GM19099 (cell line): ENCODE measurements around the gene SPATA46.

Experiments
- POLR2A ChIP-seq: IDR thresholded peaks from 3 replicates; pipeline ENCODE4 v1.6.1; 2011; ENCODE audit warnings: low read depth; ENCODE audit not compliant: insufficient read length; ENCODE audit errors: extremely low read depth

The SPATA46 gene

DNA sequence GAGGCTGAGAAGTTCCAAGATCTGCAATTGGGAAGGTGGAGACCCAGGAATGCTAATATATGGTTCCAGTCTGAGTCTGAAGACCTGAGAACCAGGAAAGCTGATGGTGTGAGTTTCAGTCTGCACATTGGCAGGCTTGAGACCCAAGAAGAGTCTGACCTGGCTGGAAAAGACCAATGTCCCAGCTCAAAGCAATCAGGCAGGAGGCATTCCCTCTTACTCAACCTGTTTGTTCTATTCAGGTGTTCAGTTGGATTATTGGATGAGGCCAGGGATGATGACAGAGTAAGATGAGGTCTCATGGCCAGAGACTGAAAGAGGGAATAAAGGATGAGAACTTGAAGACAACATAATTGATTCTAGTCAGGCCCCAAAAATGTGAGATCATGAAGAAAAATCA, 50.1 kb downstream of the SPATA46 start:
- TF ChIP-seq POLR2A: no peak

DNA sequence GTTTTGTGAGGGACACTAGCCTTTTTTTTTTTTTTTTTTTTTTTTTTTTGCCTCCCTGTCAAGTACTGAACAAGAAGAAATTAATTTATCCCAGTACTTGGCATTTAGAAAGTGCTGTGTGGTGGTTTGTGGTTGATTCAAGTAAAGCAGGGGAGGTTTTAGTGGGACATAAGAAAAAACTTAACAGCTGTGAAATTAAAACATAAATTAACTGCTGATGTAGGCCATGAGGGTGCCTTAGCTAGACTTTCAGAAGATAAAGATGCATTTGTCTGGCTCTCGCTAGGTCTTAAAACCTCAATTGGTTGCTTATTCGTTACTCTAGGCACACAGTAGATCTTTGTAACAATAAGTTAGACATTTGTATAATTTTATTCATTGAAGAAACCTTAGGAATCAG, 52.3 kb downstream of the SPATA46 start:
- TF ChIP-seq POLR2A: no peak
